ENCODE measurements around the gene KIAA1217.
A peak's percentile ranks its signal among the peaks of the same experiment; 100 is the strongest.

Gene KIAA1217, protein sequence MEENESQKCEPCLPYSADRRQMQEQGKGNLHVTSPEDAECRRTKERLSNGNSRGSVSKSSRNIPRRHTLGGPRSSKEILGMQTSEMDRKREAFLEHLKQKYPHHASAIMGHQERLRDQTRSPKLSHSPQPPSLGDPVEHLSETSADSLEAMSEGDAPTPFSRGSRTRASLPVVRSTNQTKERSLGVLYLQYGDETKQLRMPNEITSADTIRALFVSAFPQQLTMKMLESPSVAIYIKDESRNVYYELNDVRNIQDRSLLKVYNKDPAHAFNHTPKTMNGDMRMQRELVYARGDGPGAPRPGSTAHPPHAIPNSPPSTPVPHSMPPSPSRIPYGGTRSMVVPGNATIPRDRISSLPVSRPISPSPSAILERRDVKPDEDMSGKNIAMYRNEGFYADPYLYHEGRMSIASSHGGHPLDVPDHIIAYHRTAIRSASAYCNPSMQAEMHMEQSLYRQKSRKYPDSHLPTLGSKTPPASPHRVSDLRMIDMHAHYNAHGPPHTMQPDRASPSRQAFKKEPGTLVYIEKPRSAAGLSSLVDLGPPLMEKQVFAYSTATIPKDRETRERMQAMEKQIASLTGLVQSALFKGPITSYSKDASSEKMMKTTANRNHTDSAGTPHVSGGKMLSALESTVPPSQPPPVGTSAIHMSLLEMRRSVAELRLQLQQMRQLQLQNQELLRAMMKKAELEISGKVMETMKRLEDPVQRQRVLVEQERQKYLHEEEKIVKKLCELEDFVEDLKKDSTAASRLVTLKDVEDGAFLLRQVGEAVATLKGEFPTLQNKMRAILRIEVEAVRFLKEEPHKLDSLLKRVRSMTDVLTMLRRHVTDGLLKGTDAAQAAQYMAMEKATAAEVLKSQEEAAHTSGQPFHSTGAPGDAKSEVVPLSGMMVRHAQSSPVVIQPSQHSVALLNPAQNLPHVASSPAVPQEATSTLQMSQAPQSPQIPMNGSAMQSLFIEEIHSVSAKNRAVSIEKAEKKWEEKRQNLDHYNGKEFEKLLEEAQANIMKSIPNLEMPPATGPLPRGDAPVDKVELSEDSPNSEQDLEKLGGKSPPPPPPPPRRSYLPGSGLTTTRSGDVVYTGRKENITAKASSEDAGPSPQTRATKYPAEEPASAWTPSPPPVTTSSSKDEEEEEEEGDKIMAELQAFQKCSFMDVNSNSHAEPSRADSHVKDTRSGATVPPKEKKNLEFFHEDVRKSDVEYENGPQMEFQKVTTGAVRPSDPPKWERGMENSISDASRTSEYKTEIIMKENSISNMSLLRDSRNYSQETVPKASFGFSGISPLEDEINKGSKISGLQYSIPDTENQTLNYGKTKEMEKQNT (N-terminal part only)

DNA sequence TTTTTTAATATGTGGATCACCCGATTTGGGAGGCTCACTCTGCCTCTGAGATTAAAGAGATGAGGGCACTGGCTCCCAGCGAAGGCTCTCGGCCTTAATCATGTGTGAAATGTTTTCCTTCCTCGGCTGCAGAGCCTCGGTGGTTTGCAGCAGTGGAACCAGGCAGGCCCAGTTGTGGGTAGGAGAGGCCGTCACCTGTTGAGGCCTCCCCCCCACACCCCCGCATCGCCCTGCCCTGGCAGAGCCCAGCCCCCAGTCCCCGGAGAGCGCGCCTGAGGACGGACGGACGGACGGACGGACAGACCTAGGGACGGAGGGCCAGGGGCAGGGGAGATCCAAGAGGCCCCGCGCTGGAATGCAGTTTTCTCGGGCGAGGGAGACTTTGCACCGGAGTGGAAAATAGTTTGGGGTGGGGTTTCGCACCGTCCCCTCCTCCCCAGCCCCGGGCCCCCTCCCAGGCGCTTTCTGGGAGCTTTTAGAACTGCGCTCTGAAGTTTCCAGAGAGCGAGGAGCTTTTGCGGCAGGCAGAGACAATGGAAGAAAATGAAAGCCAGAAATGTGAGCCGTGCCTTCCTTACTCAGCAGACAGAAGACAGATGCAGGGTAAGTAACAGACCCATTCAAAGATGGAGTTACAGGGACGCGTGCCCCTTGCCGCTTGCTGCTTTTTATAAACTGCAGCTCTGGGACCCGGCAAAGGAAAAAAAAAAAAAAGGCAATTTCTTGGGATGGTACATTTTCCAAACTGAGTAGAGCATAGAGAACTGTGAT lies at the start of gene KIAA1217:
TSS of gene KIAA1217 (plus strand) at position 478 of the 771 bp plus-strand sequence. CDS start at position 534, 56 bp downstream.
- H3K36me3 ChIP-seq (ENCODE audit: control insufficient read depth in 2 of 2, insufficient read depth in 1 of 2, low read length in 2 of 2) = no peaks in the 10 kb centered on the region
- ChIA-PET POLR2A (interaction anchor here (0.7 kb wide), 2 partner anchors 51 to 256 kb away, joined by 4 to 5 read pairs; no protein-coding TSS in a partner anchor), CTCF (interaction anchor here (0.6 to 1.8 kb wide), 3 partner anchors 20 to 748 kb away, joined by 3 to 6 read pairs (median 3); no protein-coding TSS in a partner anchor)
- H3K4me3 ChIP-seq (ENCODE audit: low read depth, low read length) = peak within 1 kb of the TSS; percentile 19
- no peaks in the 10 kb centered on the region for H3K9me3 ChIP-seq (ENCODE audit: control insufficient read depth, insufficient read depth, low read depth, low read length)
- H3K4me1 ChIP-seq (ENCODE audit: control insufficient read depth, insufficient read depth, low read length) = peaks cover 17% of the 10 kb centered on the region
- peak within 1 kb of the TSS; percentile 61 for H3K27ac ChIP-seq (ENCODE audit: extremely low read depth, low read depth, low read length)
- 0 out of 2 replicates have a peak, but pooled peaks have one; percentile 21 for TF ChIP-seq ZNF341 (tag by site-specific recombination; IDR thresholded peaks at IDR 0.05; ENCODE audit: low read depth)
- TF ChIP-seq, protein P1, sequence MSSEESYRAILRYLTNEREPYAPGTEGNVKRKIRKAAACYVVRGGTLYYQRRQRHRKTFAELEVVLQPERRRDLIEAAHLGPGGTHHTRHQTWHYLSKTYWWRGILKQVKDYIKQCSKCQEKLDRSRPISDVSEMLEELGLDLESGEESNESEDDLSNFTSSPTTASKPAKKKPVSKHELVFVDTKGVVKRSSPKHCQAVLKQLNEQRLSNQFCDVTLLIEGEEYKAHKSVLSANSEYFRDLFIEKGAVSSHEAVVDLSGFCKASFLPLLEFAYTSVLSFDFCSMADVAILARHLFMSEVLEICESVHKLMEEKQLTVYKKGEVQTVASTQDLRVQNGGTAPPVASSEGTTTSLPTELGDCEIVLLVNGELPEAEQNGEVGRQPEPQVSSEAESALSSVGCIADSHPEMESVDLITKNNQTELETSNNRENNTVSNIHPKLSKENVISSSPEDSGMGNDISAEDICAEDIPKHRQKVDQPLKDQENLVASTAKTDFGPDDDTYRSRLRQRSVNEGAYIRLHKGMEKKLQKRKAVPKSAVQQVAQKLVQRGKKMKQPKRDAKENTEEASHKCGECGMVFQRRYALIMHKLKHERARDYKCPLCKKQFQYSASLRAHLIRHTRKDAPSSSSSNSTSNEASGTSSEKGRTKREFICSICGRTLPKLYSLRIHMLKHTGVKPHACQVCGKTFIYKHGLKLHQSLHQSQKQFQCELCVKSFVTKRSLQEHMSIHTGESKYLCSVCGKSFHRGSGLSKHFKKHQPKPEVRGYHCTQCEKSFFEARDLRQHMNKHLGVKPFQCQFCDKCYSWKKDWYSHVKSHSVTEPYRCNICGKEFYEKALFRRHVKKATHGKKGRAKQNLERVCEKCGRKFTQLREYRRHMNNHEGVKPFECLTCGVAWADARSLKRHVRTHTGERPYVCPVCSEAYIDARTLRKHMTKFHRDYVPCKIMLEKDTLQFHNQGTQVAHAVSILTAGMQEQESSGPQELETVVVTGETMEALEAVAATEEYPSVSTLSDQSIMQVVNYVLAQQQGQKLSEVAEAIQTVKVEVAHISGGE (tag by site-specific recombination; conservative IDR thresholded peaks at IDR 0.05; ENCODE audit: low read depth) = 0 out of 2 replicates have a peak, but pooled peaks have one; percentile 16
- TF ChIP-seq ZSCAN18 (tag by site-specific recombination; IDR thresholded peaks at IDR 0.05) = no peak
- peak; percentile 98 for TF ChIP-seq SCRT2 (tag by site-specific recombination; IDR thresholded peaks at IDR 0.05)
- TF ChIP-seq, protein P2, sequence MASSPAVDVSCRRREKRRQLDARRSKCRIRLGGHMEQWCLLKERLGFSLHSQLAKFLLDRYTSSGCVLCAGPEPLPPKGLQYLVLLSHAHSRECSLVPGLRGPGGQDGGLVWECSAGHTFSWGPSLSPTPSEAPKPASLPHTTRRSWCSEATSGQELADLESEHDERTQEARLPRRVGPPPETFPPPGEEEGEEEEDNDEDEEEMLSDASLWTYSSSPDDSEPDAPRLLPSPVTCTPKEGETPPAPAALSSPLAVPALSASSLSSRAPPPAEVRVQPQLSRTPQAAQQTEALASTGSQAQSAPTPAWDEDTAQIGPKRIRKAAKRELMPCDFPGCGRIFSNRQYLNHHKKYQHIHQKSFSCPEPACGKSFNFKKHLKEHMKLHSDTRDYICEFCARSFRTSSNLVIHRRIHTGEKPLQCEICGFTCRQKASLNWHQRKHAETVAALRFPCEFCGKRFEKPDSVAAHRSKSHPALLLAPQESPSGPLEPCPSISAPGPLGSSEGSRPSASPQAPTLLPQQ (tag by site-specific recombination; IDR thresholded peaks at IDR 0.05) = 0 out of 2 replicates have a peak, but pooled peaks have one; percentile 18
- TF ChIP-seq PRDM1 (tag by site-specific recombination; IDR thresholded peaks at IDR 0.05) = 0 out of 2 replicates have a peak, but pooled peaks have one; percentile 11
- TF ChIP-seq ZBTB20 (tag by site-specific recombination; IDR thresholded peaks at IDR 0.05) = peak; percentile 46; the same call in 1 of the 2 replicates
- peak; percentile 58; the same call in 1 of the 2 replicates for TF ChIP-seq PATZ1 (tag by site-specific recombination; IDR thresholded peaks at IDR 0.05)
- TF ChIP-seq, protein P3, sequence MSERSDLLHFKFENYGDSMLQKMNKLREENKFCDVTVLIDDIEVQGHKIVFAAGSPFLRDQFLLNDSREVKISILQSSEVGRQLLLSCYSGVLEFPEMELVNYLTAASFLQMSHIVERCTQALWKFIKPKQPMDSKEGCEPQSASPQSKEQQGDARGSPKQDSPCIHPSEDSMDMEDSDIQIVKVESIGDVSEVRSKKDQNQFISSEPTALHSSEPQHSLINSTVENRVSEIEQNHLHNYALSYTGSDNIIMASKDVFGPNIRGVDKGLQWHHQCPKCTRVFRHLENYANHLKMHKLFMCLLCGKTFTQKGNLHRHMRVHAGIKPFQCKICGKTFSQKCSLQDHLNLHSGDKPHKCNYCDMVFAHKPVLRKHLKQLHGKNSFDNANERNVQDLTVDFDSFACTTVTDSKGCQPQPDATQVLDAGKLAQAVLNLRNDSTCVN (tag by site-specific recombination; optimal IDR thresholded peaks at IDR 0.05) = peak; percentile 29
- TF ChIP-seq ZNF10 (tag by site-specific recombination; IDR thresholded peaks at IDR 0.05) = peak; percentile 96
- no peak for TF ChIP-seq ZNF664 (tag by site-specific recombination; IDR thresholded peaks at IDR 0.05)
- TF ChIP-seq ZBTB17 (tag by site-specific recombination; IDR thresholded peaks at IDR 0.05) = peak; percentile 48
- TF ChIP-seq GLIS2 (tag by site-specific recombination; IDR thresholded peaks at IDR 0.05) = peak; percentile 59; the same call in 1 of the 2 replicates
- 0 out of 2 replicates have a peak, but pooled peaks have one; percentile 32 for TF ChIP-seq SP3 (tag by site-specific recombination; IDR thresholded peaks at IDR 0.05)
- TF ChIP-seq ZNF19 (tag by site-specific recombination; IDR thresholded peaks at IDR 0.05; ENCODE audit: low read depth) = no peak
- no peak for TF ChIP-seq ZNF558 (tag by site-specific recombination; IDR thresholded peaks at IDR 0.05)
- no peak for TF ChIP-seq KLF9 (tag by site-specific recombination; IDR thresholded peaks at IDR 0.05; ENCODE audit: low read depth)
- no peak for TF ChIP-seq ZNF174 (tag by site-specific recombination; IDR thresholded peaks at IDR 0.05)
- TF ChIP-seq ZNF335 (tag by site-specific recombination; conservative IDR thresholded peaks at IDR 0.05) = peak; percentile 80
- TF ChIP-seq ZNF48 (tag by site-specific recombination; IDR thresholded peaks at IDR 0.05) = no peak
- TF ChIP-seq SCRT1 (tag by site-specific recombination; IDR thresholded peaks at IDR 0.05; ENCODE audit: borderline replicate concordance) = peak; percentile 84
- TF ChIP-seq ZFP41 (tag by site-specific recombination; IDR thresholded peaks at IDR 0.05; ENCODE audit: borderline replicate concordance) = no peak
